Stimulated activated CD8-positive, alpha-beta memory T cell treated with anti-CD3 and anti-CD28 coated beads, Interleukin-15, amount 100 ng/mL, for 48 hours (primary cell): ENCODE measurements around the gene OSBPL1A.

ENCODE experiments used
- DNase-seq, 2 donors: peaks; one replicate each; pipeline ENCODE4 v3.0.0-alpha.2; 2020; ENCODE audit warnings: low read depth in 2 of 2

OSBPL1A gene

DNA sequence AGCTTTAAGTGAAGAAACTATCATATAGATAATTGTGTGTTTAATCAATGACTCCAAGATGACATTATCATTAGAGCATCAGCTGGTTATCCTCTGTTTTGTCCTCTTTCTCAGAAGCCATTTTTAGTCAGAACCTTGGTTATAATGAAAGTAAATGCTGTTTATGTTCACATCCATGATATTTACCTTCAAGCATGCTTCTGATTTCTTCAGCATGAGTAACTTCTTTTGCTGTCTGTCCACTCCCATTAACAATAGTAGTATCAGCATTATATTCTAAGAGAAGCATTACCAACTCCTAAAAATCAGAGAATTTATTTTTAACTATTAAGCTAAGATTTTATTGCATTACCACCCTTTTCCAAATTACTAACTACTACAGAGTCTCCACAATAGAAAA is 56.3 kb downstream of the OSBPL1A start:
- DNase-seq: no peak

DNA sequence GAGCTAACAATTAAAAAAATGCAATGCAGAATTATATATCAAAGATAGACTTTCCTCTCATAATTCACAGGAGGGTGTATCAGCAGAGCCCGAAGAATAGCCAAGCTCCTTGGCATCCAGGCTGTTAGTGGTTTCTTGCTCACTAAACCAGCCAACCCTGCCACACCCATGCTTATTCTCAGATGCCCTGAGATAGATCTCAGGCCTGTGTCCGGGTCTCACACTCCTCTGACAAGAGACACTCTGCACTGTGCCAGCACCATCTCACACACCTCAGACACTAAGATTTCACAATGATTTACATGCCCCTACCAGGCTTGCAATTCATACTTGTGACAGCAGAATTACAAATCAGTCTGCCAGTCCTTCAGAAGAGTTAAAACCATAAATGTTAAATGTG is 64.5 kb downstream of the OSBPL1A start:
- DNase-seq: no peak

DNA sequence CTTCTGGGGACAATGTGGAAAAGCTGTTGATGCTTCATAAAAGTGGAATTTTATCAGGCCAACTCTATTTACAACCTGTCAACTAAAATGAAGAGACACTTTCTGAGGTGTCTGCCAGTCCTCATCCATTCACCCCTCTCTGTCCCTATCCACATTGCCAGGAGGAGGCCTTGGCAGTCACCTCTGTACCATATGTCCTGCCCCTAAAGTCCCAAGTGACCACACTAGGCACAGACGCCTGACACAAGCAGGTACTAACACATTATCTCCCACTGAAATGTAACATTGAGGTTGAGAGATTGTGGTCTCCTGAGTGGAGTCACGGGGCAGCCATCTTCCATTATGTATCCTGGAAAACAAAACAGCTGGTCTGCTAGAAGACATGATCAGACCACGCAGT is 71.4 kb downstream of the OSBPL1A start:
- no peak for DNase-seq

DNA sequence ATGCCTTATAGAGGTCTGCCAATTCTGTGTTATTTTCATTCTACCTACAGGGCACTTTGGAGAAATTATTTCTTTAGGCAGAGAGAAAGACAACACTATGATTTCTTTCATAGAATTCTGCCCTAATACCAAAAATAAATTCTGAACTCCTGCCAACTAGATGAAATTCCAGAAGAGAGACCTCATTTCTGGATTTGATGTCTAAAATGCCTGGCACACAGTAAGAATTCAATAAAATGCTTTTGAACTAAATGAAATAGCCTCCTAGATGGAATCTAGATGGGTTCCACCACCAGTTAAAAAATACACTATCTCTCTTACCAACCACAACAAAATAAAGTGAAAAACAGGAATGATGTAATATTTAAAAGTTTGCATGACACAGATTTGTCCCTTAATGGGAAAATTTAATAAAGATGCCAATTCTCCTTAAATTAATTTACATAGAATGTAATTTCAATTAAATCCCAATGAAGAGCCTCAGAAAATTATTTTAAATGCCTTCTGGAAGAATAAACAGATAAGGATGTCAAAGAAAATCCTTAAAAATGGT is 75.0 kb downstream of the OSBPL1A start:
- no peak for DNase-seq

GRCh38 chr18:24321071-24321470 is 76.6 kb downstream of the OSBPL1A start:
- DNase-seq: no peak

DNA sequence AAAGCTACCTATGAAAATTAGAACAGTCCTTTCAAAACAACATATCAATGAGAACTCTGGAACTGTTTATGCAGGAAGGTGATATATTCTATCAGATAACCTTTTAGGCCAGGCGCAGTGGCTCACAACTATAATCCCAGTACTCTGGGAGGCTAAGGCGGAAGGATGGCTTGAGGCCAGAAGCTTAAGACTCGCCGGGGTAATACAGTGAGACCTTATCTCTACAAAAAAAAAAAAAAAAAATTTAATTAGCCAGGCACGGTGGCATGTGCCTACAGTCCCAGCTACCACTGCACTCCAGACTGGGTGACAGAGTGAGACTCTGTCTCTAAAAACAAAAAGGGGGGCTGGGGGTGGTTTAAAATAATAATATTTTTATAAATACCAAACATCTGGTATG is 77.9 kb downstream of the OSBPL1A start:
- no peak for DNase-seq

GRCh38 chr18:24317370-24317769 is 80.3 kb downstream of the OSBPL1A start:
- DNase-seq: no peak

GRCh38 chr18:24315170-24315569 is 82.5 kb downstream of the OSBPL1A start:
- no peak for DNase-seq

GRCh38 chr18:24306201-24306600 is 91.4 kb downstream of the OSBPL1A start:
- DNase-seq: no peak

DNA sequence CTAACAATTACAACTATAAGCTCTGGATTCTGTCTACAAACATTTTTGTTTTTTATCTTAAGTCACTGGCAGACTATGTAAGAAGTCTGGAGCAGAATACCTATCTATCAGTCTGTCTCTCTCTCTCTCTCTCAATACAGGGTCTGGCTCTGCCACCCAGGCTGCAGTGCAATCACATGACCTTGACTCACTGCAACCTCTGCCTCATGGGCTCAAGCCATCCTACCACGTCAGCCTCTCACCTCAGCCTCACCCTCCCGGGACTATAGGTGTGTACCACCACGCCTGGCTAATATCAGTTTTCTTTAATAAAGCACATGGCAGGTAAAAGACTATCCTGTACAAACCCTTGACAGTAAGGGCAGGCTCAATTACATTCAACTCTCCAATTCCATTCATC is 96.9 kb downstream of the OSBPL1A start:
- DNase-seq: no peak

GRCh38 chr18:24296276-24296675 is 101.3 kb downstream of the OSBPL1A start:
- DNase-seq: no peak

DNA sequence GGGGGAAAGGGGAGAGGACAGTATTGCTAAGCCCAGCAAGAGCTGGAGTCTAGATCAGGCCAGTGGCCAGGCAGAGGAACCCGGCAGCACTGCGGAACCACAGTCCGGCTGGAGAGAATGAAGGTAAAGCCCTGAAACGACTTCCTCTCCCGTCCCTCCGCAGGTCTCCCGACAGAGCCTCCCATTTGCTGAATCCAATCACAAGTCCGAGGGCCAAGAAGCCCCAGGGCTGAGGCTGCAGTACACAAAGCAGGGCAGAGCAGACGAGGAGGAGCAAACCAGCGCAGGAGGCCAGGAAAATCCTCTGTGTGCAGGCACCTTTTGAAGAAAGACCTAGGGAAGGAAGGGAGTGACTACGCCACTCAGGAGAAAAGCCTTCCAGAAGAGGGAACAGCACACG is 104.4 kb downstream of the OSBPL1A start:
- DNase-seq: no peak

DNA sequence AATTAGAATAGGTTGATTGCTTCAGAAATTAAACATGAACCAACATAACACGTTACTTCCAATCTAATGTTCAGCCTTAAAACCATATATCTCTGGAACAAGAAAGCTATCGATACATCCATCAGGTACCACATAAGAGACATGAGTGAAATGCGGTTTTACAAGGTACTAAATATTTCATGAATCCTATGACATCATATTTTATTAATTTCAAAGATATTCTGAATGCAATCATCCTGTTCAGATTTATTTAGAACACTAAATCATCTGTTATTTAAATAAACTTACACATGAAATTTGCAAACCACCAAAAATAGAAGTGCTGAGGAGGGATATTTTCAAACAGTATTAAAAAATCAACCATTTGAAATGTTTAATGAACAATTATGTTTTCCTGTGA is 119.0 kb downstream of the OSBPL1A start:
- no peak for DNase-seq

DNA sequence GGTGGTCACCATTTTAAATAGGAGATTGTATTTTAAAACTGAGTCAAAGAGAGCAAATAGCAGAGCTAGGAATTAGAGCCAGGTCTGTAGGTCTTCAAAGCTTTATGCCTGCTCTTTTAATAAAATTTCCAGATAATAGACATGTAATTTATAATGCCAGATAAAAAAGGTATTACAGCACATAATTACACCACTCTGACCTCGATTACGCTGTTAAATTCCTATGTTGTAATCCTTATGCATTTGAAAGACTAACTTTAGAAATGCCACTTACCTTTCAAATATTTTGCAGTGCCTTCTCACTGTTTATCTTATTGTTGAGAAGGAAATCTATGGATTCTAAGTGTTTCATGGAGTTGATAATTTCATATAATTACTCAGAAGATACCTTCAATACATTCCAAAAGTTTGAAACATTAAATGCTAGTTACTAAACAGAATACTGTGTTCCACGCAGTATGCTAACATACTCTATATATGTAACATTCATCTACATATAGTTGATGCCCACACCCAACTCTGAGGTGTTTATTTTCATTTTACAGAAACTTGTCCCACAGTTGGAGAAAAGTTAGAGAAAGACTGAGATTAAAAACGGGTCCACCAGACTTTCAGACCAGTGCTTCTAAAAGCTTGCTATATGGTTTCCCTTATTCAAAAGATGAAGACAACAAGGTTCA is 120.0 kb downstream of the OSBPL1A start:
- DNase-seq: no peak

- no peak for DNase-seq
Observed at GRCh38 chr18:24276994-24277393, 120.6 kb downstream of the OSBPL1A start.

DNA sequence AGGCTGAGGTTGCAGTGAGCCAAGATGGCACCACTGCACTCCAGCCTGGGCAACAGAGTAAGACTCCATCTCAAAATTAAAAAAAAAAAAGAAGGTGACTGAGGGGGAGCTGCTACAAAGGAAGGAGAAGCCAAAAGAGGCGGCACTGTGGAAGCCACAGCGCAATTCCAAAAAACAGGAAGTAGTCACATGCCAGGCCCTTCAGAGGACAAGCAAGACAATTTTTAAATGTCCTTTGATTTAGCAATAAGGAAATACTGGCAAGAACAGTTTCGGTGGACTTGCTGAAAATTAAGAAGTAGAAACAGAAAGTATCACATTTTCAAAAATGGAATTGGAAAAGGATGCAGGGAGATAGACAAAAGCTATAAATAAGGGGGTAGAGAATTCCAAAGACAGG is 122.8 kb downstream of the OSBPL1A start:
- DNase-seq: no peak

GRCh38 chr18:24273596-24273995 is 124.0 kb downstream of the OSBPL1A start:
- DNase-seq: no peak

GRCh38 chr18:24272229-24272525 is 125.4 kb downstream of the OSBPL1A start:
- DNase-seq: no peak

DNA sequence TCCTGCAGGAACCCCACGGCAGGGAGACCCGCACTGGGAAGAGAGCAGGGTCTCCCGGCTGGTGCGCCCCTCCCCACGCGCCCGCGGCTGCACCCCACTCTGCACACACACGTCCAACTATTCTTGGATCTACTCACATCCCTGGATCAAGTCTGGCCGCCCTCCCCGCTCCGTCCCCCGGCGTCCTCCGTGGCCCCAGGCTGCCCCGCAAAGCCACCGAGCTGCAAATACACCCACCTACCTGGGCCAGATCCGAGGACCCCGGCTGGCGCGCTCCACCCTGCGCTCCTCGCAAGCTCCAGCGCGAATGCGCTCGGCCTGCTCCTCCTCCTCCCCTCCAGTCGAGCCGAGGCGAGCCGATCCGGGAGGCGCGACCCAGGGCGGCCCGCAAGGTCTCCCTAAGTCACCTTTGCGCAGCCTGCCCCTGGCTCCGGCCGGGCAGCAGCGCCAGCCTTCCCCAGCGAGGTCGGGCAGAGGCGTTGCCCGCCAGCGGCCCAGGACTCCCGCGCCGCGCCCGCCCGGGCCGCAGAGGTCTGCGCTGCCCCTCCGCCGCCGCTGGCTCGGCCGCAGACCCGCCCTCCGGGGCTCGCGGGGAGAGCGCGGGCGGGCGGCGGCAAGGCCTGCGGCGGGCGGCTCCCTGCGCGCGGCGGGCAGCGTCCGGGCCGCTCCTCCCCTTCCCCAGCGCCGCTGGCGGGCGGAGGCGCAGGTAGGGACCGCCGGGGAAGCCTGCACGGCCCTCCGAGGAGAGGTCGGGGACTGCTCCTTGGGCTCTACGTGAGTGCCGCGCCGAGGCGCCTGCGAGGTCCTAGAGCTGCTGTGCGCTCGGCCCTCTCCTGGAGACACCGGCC is 126.0 kb downstream of the OSBPL1A start:
- peak in 1 of 2 donors; percentile 11 for DNase-seq

DNA sequence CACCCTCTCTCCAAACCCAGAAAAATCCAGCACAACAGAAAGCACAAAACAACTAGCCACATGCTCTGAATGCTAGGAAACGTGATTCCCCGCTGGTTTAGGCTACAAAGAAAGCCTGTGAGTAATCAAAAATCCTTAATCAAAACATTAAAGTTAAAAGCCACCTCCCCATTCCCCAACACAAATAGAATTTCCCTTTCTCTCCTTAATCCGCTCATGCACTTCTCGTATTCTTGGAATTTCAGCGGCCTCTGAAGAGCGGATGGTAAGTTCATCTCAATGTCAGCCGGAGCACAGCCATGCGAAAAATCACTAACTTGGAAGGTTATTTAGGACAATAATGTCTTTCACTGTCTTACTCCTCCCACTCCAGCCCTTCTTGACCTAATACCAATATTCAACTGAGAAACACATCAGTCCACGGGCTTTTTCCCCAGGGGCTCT is 126.7 kb downstream of the OSBPL1A start:
- DNase-seq: no peak

GRCh38 chr18:24270358-24270936 is 127.2 kb downstream of the OSBPL1A start:
- DNase-seq: no peak

DNA sequence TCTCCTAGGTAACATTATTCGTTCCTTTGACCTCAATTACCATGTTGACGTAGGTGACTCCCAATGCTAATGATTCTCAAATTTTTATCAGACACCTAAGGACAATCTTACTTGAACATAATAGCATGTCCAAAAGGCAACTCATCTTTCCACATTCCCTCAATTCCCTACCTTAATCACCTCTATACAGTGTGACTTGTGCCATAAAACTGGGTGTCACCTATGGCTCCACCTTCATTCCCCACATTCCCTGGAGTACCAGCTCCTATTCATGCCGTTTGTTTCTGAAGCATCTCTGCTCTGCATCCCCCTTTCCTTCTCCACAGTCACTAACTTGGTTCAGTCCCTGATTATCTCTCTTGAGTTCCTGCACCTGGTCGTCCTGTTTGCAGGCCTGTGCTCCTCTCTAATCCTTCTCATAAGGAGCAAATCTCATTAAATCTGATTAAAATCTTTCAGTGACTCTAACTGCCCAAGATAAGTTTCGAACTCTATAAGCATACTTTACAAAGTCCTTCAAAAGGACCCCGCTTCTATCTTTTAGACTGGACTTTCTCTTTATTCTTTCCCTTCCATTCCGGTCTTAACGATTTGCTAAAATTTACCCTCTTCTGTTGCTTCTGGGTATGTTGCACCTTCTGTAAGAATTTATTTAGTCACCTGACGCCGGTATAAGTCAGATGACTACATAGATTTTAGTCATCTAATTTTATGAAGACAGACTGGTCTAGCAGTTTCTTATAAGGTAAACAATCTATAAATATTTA is 128.7 kb downstream of the OSBPL1A start:
- no peak for DNase-seq
